ENCODE results near the gene YTHDF1. TPM values are rescaled to one million over a fixed set of nuclear protein-coding genes. Genes with fewer than 3 reads are reported as not detected.
A peak's percentile ranks its signal among the peaks of the same experiment; 100 is the strongest.

YTHDF1 gene
- total RNA-seq, 1 donor from 2014 or later: 43.3 TPM

- Mint-ChIP-seq H3K36me3 (ENCODE audit: unreplicated experiment) (no peaks in the 10 kb centered on the region), H3K4me3 (ENCODE audit: unreplicated experiment) (peak overlapping the region; percentile 87), H3K27ac (ENCODE audit: unreplicated experiment) (peak overlapping the region; percentile 97), H3K4me1 (ENCODE audit: low read depth, unreplicated experiment) (peaks cover 10% of the 10 kb centered on the region), H3K9me3 (ENCODE audit: unreplicated experiment) (peaks cover 12% of the 10 kb centered on the region), H3K27me3 (ENCODE audit: unreplicated experiment) (peaks cover 17% of the 10 kb centered on the region)
- peak; percentile 24 for TF ChIP-seq CTCF (IDR thresholded peaks at IDR 0.05; ENCODE audit: partially characterized antibody, unreplicated experiment)
- no peak for DNase-seq
These were observed 39.9 kb downstream of the YTHDF1 start for GRCh38 chr20:63176034-63176426.

GRCh38 chr20:63175038-63175895 lies 40.7 kb downstream of the YTHDF1 start:
- Mint-ChIP-seq H3K9me3 (ENCODE audit: unreplicated experiment) (peaks cover 12% of the 10 kb centered on the region), H3K4me3 (ENCODE audit: unreplicated experiment) (peak overlapping the region; percentile 75)

GRCh38 chr20:63174309-63175037 lies 41.5 kb downstream of the YTHDF1 start:
- peak overlapping the region; percentile 38 for H3K4me3 Mint-ChIP-seq (ENCODE audit: unreplicated experiment)
- DNase-seq: no peak
- peaks cover 10% of the 10 kb centered on the region for H3K9me3 Mint-ChIP-seq (ENCODE audit: unreplicated experiment)
- H3K27me3 Mint-ChIP-seq (ENCODE audit: unreplicated experiment): peaks cover 11% of the 10 kb centered on the region
- no peaks in the 10 kb centered on the region for H3K36me3 Mint-ChIP-seq (ENCODE audit: unreplicated experiment)
- TF ChIP-seq CTCF (IDR thresholded peaks at IDR 0.05; ENCODE audit: partially characterized antibody, unreplicated experiment): no peak
- H3K27ac Mint-ChIP-seq (ENCODE audit: unreplicated experiment): no peak overlapping the region
- H3K4me1 Mint-ChIP-seq (ENCODE audit: low read depth, unreplicated experiment): peaks cover 6% of the 10 kb centered on the region

More at GRCh38 chr20:63175038-63175895, 40.7 kb downstream of the YTHDF1 start:
- Mint-ChIP-seq H3K27me3 (ENCODE audit: unreplicated experiment) (peaks cover 15% of the 10 kb centered on the region), H3K36me3 (ENCODE audit: unreplicated experiment) (no peaks in the 10 kb centered on the region), H3K27ac (ENCODE audit: unreplicated experiment) (no peak overlapping the region), H3K4me1 (ENCODE audit: low read depth, unreplicated experiment) (peaks cover 8% of the 10 kb centered on the region)
- DNase-seq: no peak
- no peak for TF ChIP-seq CTCF (IDR thresholded peaks at IDR 0.05; ENCODE audit: partially characterized antibody, unreplicated experiment)

GRCh38 chr20:63173552-63174191 lies 42.3 kb downstream of the YTHDF1 start:
- Mint-ChIP-seq H3K4me1 (ENCODE audit: low read depth, unreplicated experiment) (peaks cover 6% of the 10 kb centered on the region), H3K27ac (ENCODE audit: unreplicated experiment) (no peak overlapping the region), H3K9me3 (ENCODE audit: unreplicated experiment) (peaks cover 9% of the 10 kb centered on the region), H3K27me3 (ENCODE audit: unreplicated experiment) (peaks cover 11% of the 10 kb centered on the region), H3K4me3 (ENCODE audit: unreplicated experiment) (no peak overlapping the region), H3K36me3 (ENCODE audit: unreplicated experiment) (no peaks in the 10 kb centered on the region)
- no peak for TF ChIP-seq CTCF (IDR thresholded peaks at IDR 0.05; ENCODE audit: partially characterized antibody, unreplicated experiment)
- no peak for DNase-seq
